OCI-LY7 (cell line): ENCODE data around the gene RHBDL1. TPM values are rescaled to one million over a fixed set of nuclear protein-coding genes. Genes with fewer than 3 reads are reported as not detected.

Source experiments
- BruUV-seq: library from RNA; stranded (reverse); fragments of 400-500 nt; replicated peaks from 2 replicates; lab custom pipeline; 2021; lab: Mats Ljungman, UMichigan
- CTCF ChIA-PET: fragments of 300-600 bp; sonication (Branson Sonifier 250); formaldehyde crosslinking; loops from one replicate; lab custom pipeline; 2022; ENCODE audit warnings: antibody characterized with exemption; ENCODE audit not compliant: unreplicated experiment; lab: Charles Lee
- POLR2A ChIA-PET: fragments of 300-600 bp; sonication (Branson Sonifier 250); formaldehyde crosslinking; loops from one replicate; lab custom pipeline; 2022; ENCODE audit warnings: antibody characterized with exemption; lab: Charles Lee
- DNase-seq: peaks from one replicate; pipeline ENCODE4 v3.0.0-alpha.2; 2015; ENCODE audit warnings: low spot score
- H2AFZ ChIP-seq: fragments of 200-600 bp; sonication (generic), shearing (Covaris generic); 2 replicates; pipeline ENCODE4 v1.6.1; 2014; ENCODE audit warnings: mild to moderate bottlenecking, antibody characterized with exemption, low read length, moderate library complexity
- H3K27ac ChIP-seq: fragments of 200-600 bp; sonication (generic); 2 replicates; pipeline ENCODE4 v1.5.1; 2014; ENCODE audit warnings: mixed run types, low read depth, mild to moderate bottlenecking, moderate library complexity, low read length, inconsistent platforms; ENCODE audit not compliant: poor library complexity, severe bottlenecking
- H3K36me3 ChIP-seq: fragments of 200-600 bp; sonication (generic); 2 replicates; pipeline ENCODE4 v1.6.1; 2014; ENCODE audit warnings: mild to moderate bottlenecking, antibody characterized with exemption, low read length, moderate library complexity, mixed read lengths; ENCODE audit not compliant: insufficient read depth
- H3K4me1 ChIP-seq: fragments of 200-600 bp; sonication (generic); 2 replicates; pipeline ENCODE4 v1.5.1; 2014; ENCODE audit warnings: mild to moderate bottlenecking, low read length; ENCODE audit not compliant: insufficient read depth, poor library complexity, severe bottlenecking
- H3K4me2 ChIP-seq: fragments of 200-600 bp; sonication (generic); 2 replicates; pipeline ENCODE4 v1.6.1; 2014; ENCODE audit warnings: mild to moderate bottlenecking, low read length
- H3K4me3 ChIP-seq: fragments of 200-600 bp; sonication (generic); 2 replicates; pipeline ENCODE4 v1.5.1; 2014; ENCODE audit warnings: mild to moderate bottlenecking, low read depth, low read length; ENCODE audit not compliant: poor library complexity, severe bottlenecking
- H3K79me2 ChIP-seq: fragments of 200-600 bp; sonication (generic); 2 replicates; pipeline ENCODE4 v1.6.1; 2016; ENCODE audit warnings: low read depth, mild to moderate bottlenecking, low read length, moderate library complexity, mixed read lengths; ENCODE audit not compliant: insufficient read depth
- H3K9me2 ChIP-seq: fragments of 200-600 bp; sonication (generic); 2 replicates; pipeline ENCODE4 v1.6.1; 2016; ENCODE audit warnings: mild to moderate bottlenecking, low read length, mixed read lengths; ENCODE audit not compliant: insufficient read depth
- H3K9me3 ChIP-seq: fragments of 200-600 bp; sonication (generic); 2 replicates; pipeline ENCODE4 v1.6.1; 2014; ENCODE audit warnings: mild to moderate bottlenecking, mixed run types, low read length, mixed read lengths
- H4K20me1 ChIP-seq: fragments of 200-600 bp; sonication (generic); 2 replicates; pipeline ENCODE4 v1.6.1; 2014; ENCODE audit warnings: mild to moderate bottlenecking, antibody characterized with exemption, low read length, moderate library complexity, mixed read lengths; ENCODE audit not compliant: insufficient read depth
- CTCF ChIP-seq: fragments of 200-600 bp; sonication (generic); conservative IDR thresholded peaks from 2 replicates; pipeline ENCODE4 v1.5.1; 2014; ENCODE audit warnings: mild to moderate bottlenecking, antibody characterized with exemption, low read length, moderate library complexity, mixed read lengths
- EZH2phosphoT487 ChIP-seq: fragments of 200-600 bp; sonication (generic); IDR thresholded peaks from 2 replicates; pipeline ENCODE4 v1.6.1; 2018; ENCODE audit warnings: low read depth, borderline replicate concordance, mild to moderate bottlenecking, mixed run types, antibody characterized with exemption, low read length, moderate library complexity, mixed read lengths
- intact Hi-C: fragments of 100-400 bp; cut with micrococcal nuclease; formaldehyde crosslinking; loops from one replicate; pipeline ENCODE4 v1.10.0; 2022; ENCODE audit not compliant: unreplicated experiment
- total RNA-seq, 2 experiments: library from RNA; depleted of rRNA in 1 of 2; stranded (reverse); fragments of >200 nt in 1 of 2; shearing (Covaris generic) in 1 of 2; gene quantifications; 2 replicates each; pipeline ENCODE4 v1.2.3, GENCODE V29; 2014 to 2022

RHBDL1 gene
- total RNA-seq, 2 experiments from 2014 or later = 4.2 TPM

- TF ChIP-seq EZH2phosphoT487 (no peak), CTCF (peak; percentile 87)
- Histone ChIP-seq H3K4me1 (peaks cover 27% of the 10 kb centered on the region), H3K36me3 (peaks cover 10% of the 10 kb centered on the region), H4K20me1 (no peaks in the 10 kb centered on the region), H3K27ac (peak overlapping the region; percentile 66), H3K9me3 (no peaks in the 10 kb centered on the region), H3K4me3 (peak overlapping the region; percentile 70), H3K4me2 (peak overlapping the region; percentile 77), H3K9me2 (no peaks in the 10 kb centered on the region), H2AFZ (peak overlapping the region; percentile 13; the same call in 1 of the 2 replicates), H3K79me2 (peaks cover 4% of the 10 kb centered on the region; the same call in 1 of the 2 replicates)
- ChIA-PET CTCF (no interaction called here), POLR2A (interaction anchor here (0.6 kb wide), 1 partner anchor 1300 kb away, joined by 3 read pairs; no protein-coding TSS in a partner anchor)
- DNase-seq = peak; percentile 75
- BruUV-seq = TSS peak; percentile 40
- intact Hi-C loops = loop anchor here (2.0 kb wide), 1 partner anchor 21 kb away; the partner anchor contains the start of gene RHOT2
These were observed 27.2 kb upstream of the RHBDL1 start for GRCh38 chr16:648071-648780.

- peaks cover 16% of the 10 kb centered on the region for H3K36me3 ChIP-seq
- peak within 1 kb of the TSS; percentile 66 for H3K27ac ChIP-seq
- peak within 1 kb of the TSS; percentile 13; the same call in 1 of the 2 replicates for H2AFZ ChIP-seq
- ChIA-PET CTCF (no interaction called here), POLR2A (no interaction called here)
- no peaks in the 10 kb centered on the region for H3K9me2 ChIP-seq
- peak within 1 kb of the TSS; percentile 70 for H3K4me3 ChIP-seq
- TF ChIP-seq CTCF = no peak
- no peak for TF ChIP-seq EZH2phosphoT487
- peak; percentile 94 for DNase-seq
- H3K9me3 ChIP-seq = no peaks in the 10 kb centered on the region
- peaks cover 4% of the 10 kb centered on the region; the same call in 1 of the 2 replicates for H3K79me2 ChIP-seq
- H4K20me1 ChIP-seq = no peaks in the 10 kb centered on the region
- peaks cover 25% of the 10 kb centered on the region for H3K4me1 ChIP-seq
- peak within 1 kb of the TSS; percentile 77 for H3K4me2 ChIP-seq
- intact Hi-C loops = loop anchor here (2.0 kb wide), 1 partner anchor 20 kb away; the partner anchor contains the start of gene RHOT2
- BruUV-seq = TSS peak; percentile 75
These were observed 26.5 kb upstream of the RHBDL1 start, which contains the start of gene WDR90 for GRCh38 chr16:648781-649589. TSS of gene WDR90 (plus strand) at chr16:649365. CDS start at chr16:649417, 52 bp downstream.
